Loucy (cell line): ENCODE data around the gene FOXRED2.
"Not testable (repeated sequence)": the region's sequence is repeated elsewhere in the genome, so short reads cannot be mapped to it uniquely, and the experiment has no call there.

ENCODE experiments used
- H2AFZ ChIP-seq: fragments of 200-600 bp; sonication (generic); 2 replicates; pipeline ENCODE4 v1.6.0; 2016; ENCODE audit warnings: antibody characterized with exemption, mild to moderate bottlenecking, low read length, moderate library complexity
- H3F3A ChIP-seq: fragments of 200-600 bp; 2 replicates; pipeline ENCODE4 v1.6.0; 2016; ENCODE audit warnings: antibody characterized with exemption, low read depth, mild to moderate bottlenecking
- H3K27me3 ChIP-seq: fragments of 200-600 bp; sonication (generic); 2 replicates; pipeline ENCODE4 v1.6.1; 2014; ENCODE audit warnings: low read length, mild to moderate bottlenecking; ENCODE audit not compliant: insufficient read depth, poor library complexity, severe bottlenecking
- H3K36me3 ChIP-seq: fragments of 200-600 bp; sonication (generic); 2 replicates; pipeline ENCODE4 v1.6.1; 2016; ENCODE audit warnings: low read length; ENCODE audit not compliant: insufficient read depth
- H3K4me1 ChIP-seq: fragments of 200-600 bp; sonication (generic); 2 replicates; pipeline ENCODE4 v1.5.1; 2014; ENCODE audit warnings: low read length, mild to moderate bottlenecking; ENCODE audit not compliant: insufficient read depth, poor library complexity, severe bottlenecking
- H3K4me2 ChIP-seq: fragments of 200-600 bp; sonication (generic); 2 replicates; pipeline ENCODE4 v1.6.0; 2014; ENCODE audit warnings: antibody characterized with exemption, low read length, low read depth, mild to moderate bottlenecking; ENCODE audit not compliant: poor library complexity, severe bottlenecking
- H3K4me3 ChIP-seq: fragments of 200-600 bp; sonication (generic); 2 replicates; pipeline ENCODE4 v1.5.1; 2014; ENCODE audit warnings: low read length, mild to moderate bottlenecking, mixed read lengths; ENCODE audit not compliant: poor library complexity, severe bottlenecking
- H3K79me2 ChIP-seq: fragments of 200-600 bp; sonication (generic); 2 replicates; pipeline ENCODE4 v1.6.1; 2014; ENCODE audit warnings: low read length; ENCODE audit not compliant: insufficient read depth
- H3K9ac ChIP-seq: fragments of 200-600 bp; sonication (generic); 2 replicates; pipeline ENCODE4 v1.6.0; 2014; ENCODE audit warnings: mild to moderate bottlenecking, low read depth, low read length, moderate library complexity; ENCODE audit not compliant: poor library complexity, severe bottlenecking
- H3K9me2 ChIP-seq: fragments of 200-600 bp; sonication (generic); replicated peaks from 2 replicates; pipeline ENCODE4 v1.6.1; 2016; ENCODE audit warnings: low read depth, low read length, mixed read lengths
- H3K9me3 ChIP-seq: fragments of 200-600 bp; sonication (generic); 2 replicates; pipeline ENCODE4 v1.6.1; 2014; ENCODE audit warnings: mild to moderate bottlenecking, antibody characterized with exemption, low read length, low read depth; ENCODE audit not compliant: insufficient read depth
- H4K20me1 ChIP-seq: fragments of 200-600 bp; sonication (generic); 2 replicates; pipeline ENCODE4 v1.6.0; 2014; ENCODE audit warnings: antibody characterized with exemption, low read length, mild to moderate bottlenecking; ENCODE audit not compliant: insufficient read depth, poor library complexity, severe bottlenecking
- CTCF ChIP-seq: fragments of 200-600 bp; sonication (generic); conservative IDR thresholded peaks from 2 replicates; pipeline ENCODE4 v1.5.1; 2014; ENCODE audit warnings: mild to moderate bottlenecking, antibody characterized with exemption, low read length
- EZH2phosphoT487 ChIP-seq: fragments of 200-600 bp; IDR thresholded peaks from 2 replicates; pipeline ENCODE4 v1.6.1; 2018; ENCODE audit warnings: antibody characterized with exemption, mild to moderate bottlenecking, moderate library complexity, borderline replicate concordance

FOXRED2 gene

DNA sequence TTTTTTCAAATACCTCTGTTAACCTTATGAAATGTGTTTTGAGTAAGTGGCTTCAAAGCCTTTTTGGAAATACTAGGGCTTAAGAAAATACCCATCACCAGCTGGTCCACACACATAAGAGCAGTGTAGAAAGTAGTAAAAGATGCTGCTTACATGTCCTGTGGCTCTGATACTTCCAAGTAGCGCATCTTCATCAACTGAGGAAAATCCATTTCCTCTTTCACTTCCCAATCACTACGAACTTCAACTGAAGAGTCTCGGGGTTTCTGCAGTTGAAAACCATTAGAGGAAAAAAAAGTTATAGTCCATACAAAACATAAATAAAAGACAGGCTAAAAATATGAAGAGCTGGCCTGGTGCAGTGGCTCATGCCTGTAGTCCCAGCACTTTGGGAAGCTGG is 13.6 kb upstream of the FOXRED2 start:
- Histone ChIP-seq H3K4me2 (no peak overlapping the region), H3F3A (no peaks in the 10 kb centered on the region), H3K4me1 (no peaks in the 10 kb centered on the region), H3K27me3 (no peaks in the 10 kb centered on the region), H3K9me2 (no peaks in the 10 kb centered on the region), H3K79me2 (peaks cover 3% of the 10 kb centered on the region; the same call in 1 of the 2 replicates), H4K20me1 (peaks cover 19% of the 10 kb centered on the region), H3K9ac (no peak overlapping the region), H3K4me3 (no peak overlapping the region), H2AFZ (no peak overlapping the region), H3K9me3 (no peaks in the 10 kb centered on the region), H3K36me3 (peaks cover 100% of the 10 kb centered on the region; the same call in 1 of the 2 replicates)
- TF ChIP-seq EZH2phosphoT487 (no peak), CTCF (no peak)

DNA sequence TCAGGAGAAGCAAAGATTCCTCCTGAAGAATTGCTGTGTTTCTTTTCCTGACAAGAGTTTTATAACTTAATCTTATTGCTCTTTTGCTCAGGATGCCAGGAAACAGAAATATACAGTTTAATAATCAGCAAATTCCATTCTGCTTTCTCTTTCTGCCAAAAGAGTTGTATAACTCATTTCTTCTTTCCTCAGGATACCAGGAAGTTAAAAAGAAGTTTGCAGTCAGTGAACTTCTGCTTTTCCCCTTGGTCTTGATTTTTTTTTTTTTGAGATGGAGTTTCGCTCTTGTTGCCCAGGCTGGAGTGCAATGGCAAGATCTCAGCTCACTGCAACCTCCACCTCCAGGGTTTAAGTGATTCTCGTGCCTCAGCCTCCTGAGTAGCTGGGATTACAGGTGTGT is 13.1 kb upstream of the FOXRED2 start:
- H3K9me2 ChIP-seq, H3K4me1 ChIP-seq, H3K4me3 ChIP-seq, H3K79me2 ChIP-seq, H3K27me3 ChIP-seq, H3K9me3 ChIP-seq, H3K9ac ChIP-seq, H3F3A ChIP-seq, H2AFZ ChIP-seq, H3K4me2 ChIP-seq: not testable (repeated sequence)
- peaks cover 99% of the 10 kb centered on the region; the same call in 1 of the 2 replicates for H3K36me3 ChIP-seq
- peaks cover 14% of the 10 kb centered on the region for H4K20me1 ChIP-seq

DNA sequence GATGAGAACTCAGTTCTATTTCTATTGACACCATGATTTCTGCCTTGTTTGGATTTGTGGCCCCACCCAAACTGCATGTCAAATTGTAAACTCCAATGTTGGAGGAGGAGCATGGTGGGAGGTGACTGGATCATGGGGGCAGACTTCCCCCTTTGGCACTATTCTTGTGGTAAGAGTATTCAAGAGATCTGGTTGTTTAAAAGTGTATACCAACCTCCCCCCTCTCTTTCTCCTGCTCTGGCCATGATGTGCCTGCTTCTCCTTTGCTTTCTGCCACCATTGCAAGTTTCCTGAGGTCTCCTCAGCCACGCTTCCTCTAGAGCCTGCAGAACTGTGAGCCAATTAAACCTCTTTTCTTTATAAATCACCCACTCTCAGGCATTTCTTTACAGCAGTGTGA is 7.9 kb upstream of the FOXRED2 start:
- no peak overlapping the region for H2AFZ ChIP-seq
- no peak overlapping the region for H3K4me2 ChIP-seq
- H3K4me3 ChIP-seq = no peak overlapping the region
- H3F3A ChIP-seq = peaks cover 7% of the 10 kb centered on the region; the same call in 1 of the 2 replicates
- no peaks in the 10 kb centered on the region for H3K9me2 ChIP-seq
- no peaks in the 10 kb centered on the region for H3K4me1 ChIP-seq
- H4K20me1 ChIP-seq = peaks cover 8% of the 10 kb centered on the region
- no peaks in the 10 kb centered on the region for H3K27me3 ChIP-seq
- H3K36me3 ChIP-seq = peaks cover 89% of the 10 kb centered on the region; the same call in 1 of the 2 replicates
- no peak overlapping the region for H3K9ac ChIP-seq
- TF ChIP-seq CTCF (no peak), EZH2phosphoT487 (no peak)
- no peaks in the 10 kb centered on the region for H3K9me3 ChIP-seq
- H3K79me2 ChIP-seq = no peaks in the 10 kb centered on the region

DNA sequence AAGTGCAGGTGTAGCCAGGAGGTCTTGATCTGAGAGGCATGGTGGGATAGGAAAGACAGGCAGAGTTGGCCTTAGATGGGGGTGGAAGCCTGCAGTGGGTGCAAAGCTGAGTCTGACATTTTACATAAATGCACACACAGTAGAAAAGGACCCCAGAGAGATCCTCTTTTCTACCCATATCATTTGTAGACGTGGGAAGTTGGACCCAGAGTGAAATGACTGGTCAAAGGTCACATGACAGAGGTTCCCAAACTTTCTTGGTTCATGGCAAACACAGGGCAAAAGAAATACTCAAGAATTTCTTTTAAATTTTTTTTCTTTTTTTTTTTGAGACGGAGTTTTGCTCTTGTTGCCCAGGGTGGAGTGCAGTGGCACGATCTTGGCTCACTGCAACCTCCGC is 6.2 kb upstream of the FOXRED2 start:
- Histone ChIP-seq H3K4me1 (no peaks in the 10 kb centered on the region), H2AFZ (no peak overlapping the region), H3K9ac (no peak overlapping the region), H3K79me2 (no peaks in the 10 kb centered on the region), H3K4me2 (no peak overlapping the region), H3K4me3 (no peak overlapping the region), H3K9me3 (no peaks in the 10 kb centered on the region), H3K27me3 (no peaks in the 10 kb centered on the region), H3K9me2 (no peaks in the 10 kb centered on the region), H3F3A (peaks cover 7% of the 10 kb centered on the region; the same call in 1 of the 2 replicates), H3K36me3 (peaks cover 71% of the 10 kb centered on the region; the same call in 1 of the 2 replicates), H4K20me1 (peaks cover 2% of the 10 kb centered on the region)
- TF ChIP-seq EZH2phosphoT487 (no peak), CTCF (no peak)
